Thymus (tissue), 11 donors: ENCODE data around the gene SSB. TPM values are rescaled to one million over a fixed set of nuclear protein-coding genes. Genes with fewer than 3 reads are reported as not detected.
"Not testable (repeated sequence)": the region's sequence is repeated elsewhere in the genome, so short reads cannot be mapped to it uniquely, and the experiment has no call there.

Source experiments
- DNase-seq, 9 donors: peaks; one replicate each; pipeline ENCODE4 v3.0.0-alpha.2; 2013; ENCODE audit warnings: low spot score in 9 of 9, low read depth in 6 of 9, missing footprints in 1 of 9
- H3K27ac ChIP-seq, 2 donors: one replicate each; pipeline ENCODE4 v1.5.1; 2013; ENCODE audit warnings: control low read depth in 1 of 2, low read depth in 1 of 2, low read length in 1 of 2, mild to moderate bottlenecking in 1 of 2, moderate library complexity in 1 of 2
- H3K27me3 ChIP-seq, 2 donors: one replicate each; pipeline ENCODE4 v1.5.1; 2013; ENCODE audit warnings: low read length in 1 of 2; ENCODE audit not compliant: control insufficient read depth in 2 of 2, insufficient read depth in 1 of 2
- H3K36me3 ChIP-seq, 2 donors: one replicate each; pipeline ENCODE4 v1.5.1; 2013; ENCODE audit warnings: low read length in 1 of 2, mild to moderate bottlenecking in 1 of 2, moderate library complexity in 1 of 2; ENCODE audit not compliant: control insufficient read depth in 2 of 2, insufficient read depth in 2 of 2
- H3K4me1 ChIP-seq, 2 donors: one replicate each; pipeline ENCODE4 v1.5.1; 2013; ENCODE audit warnings: low read length in 2 of 2; ENCODE audit not compliant: control insufficient read depth in 2 of 2, insufficient read depth in 2 of 2
- H3K4me3 ChIP-seq, 2 donors: one replicate each; pipeline ENCODE4 v1.5.1; 2013; ENCODE audit warnings: low read length in 2 of 2, control low read depth in 1 of 2, mild to moderate bottlenecking in 1 of 2
- H3K9me3 ChIP-seq, 2 donors: one replicate each; pipeline ENCODE4 v1.5.1; 2013; ENCODE audit warnings: low read length in 1 of 2, mild to moderate bottlenecking in 1 of 2; ENCODE audit not compliant: control insufficient read depth in 2 of 2, insufficient read depth in 1 of 2
- WGBS: extraction: QIAGEN DNeasy Blood & Tissue Kit; methylation state at CpG from one replicate; pipeline ENCODE4 v1.1.7; 2013; 5-methylcytosine and 5-hydroxymethylcytosine counted together
- polyA plus RNA-seq: library from polyadenylated mRNA; stranded (reverse); fragments of 200-250 nt; gene quantifications from one replicate; pipeline ENCODE4 v1.2.3, GENCODE V29; 2013
- total RNA-seq: library from RNA; stranded (reverse); fragments of 120-200 nt; gene quantifications from one replicate; pipeline ENCODE4 v1.2.4, GENCODE V29; 2013
- donor health status: healthy.

Gene SSB
- total and polyA plus RNA-seq, 2 donors, result 98.1 to 136 TPM

DNA sequence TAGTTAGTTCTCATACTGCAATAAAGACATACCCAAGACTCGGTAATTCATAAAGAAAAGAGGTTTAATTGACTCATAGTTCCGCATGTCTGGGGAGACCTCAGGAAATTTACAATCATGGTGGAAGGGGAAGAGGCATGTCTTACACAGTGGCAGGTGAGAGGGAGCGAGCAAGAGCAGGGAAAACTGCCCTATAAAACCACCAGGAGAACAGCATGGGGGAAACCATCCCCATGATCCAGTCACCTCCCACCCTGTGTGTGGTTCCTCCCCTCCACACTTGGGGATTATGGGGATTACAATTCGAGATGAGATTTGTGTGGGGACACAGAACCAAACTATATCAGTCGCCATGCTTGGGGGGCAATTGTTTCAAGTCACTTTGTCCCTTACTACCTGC, 1.1 kb upstream of the SSB start:
- WGBS, result 95% methylated on average over 5 of the region's 5 CpGs
- peaks cover 0 to 5% of the 10 kb centered on the region in 2 donors for H3K4me1 ChIP-seq
- no peak for DNase-seq
- H3K36me3 ChIP-seq, result peaks cover 6 to 7% of the 10 kb centered on the region in 2 donors
- H3K4me3 ChIP-seq, result no peak overlapping the region
- no peaks in the 10 kb centered on the region for H3K27me3 ChIP-seq
- no peak overlapping the region for H3K27ac ChIP-seq
- H3K9me3 ChIP-seq, result no peaks in the 10 kb centered on the region

DNA sequence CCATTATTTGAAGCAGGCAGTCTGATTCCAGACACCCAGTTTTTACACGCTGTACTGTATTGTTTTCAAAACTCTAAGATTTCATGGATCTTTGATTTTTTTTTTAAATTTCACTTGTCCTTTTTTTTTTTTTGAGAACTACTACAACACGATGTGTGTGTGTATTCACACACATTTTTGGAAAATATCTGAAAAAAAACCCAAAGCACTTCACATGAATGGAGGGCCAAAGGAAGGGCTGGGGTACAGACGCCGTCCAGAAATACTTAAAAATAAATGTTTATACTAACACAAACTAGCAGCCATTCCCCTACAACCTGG, 314 bp upstream of the SSB start:
- Histone ChIP-seq H3K9me3 (no peaks in the 10 kb centered on the region), H3K4me1 (peaks cover 0 to 5% of the 10 kb centered on the region in 2 donors), H3K27ac (peak overlapping the region; percentile 79 to 85), H3K36me3 (peaks cover 6 to 8% of the 10 kb centered on the region in 2 donors), H3K27me3 (no peaks in the 10 kb centered on the region), H3K4me3 (peak overlapping the region; percentile 60 to 82)
- DNase-seq, result no peak
- 17% methylated on average over 4 of the region's 4 CpGs for WGBS

DNA sequence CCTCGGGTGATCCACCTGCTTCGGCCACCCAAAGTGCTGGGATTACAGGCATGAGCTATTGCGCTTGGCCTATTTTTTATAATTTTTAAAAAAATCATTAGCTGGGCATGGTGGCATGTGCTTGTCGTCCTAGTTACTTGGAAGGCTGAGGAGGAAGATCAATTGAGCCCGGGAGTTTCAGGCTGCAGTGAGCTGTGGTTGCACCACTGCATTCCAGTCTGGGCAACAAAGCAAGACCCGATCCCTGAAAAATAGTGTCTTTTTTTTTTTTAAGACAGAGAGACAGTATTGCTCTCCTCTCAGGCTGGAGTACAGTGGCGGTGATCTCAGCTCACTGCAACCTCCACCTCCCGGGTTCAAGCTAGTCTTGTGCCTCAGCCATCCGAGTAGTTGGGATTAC, 4.8 kb downstream of the SSB start:
- Histone ChIP-seq H3K4me1 (peaks cover 0 to 5% of the 10 kb centered on the region in 2 donors), H3K36me3 (peaks cover 19 to 53% of the 10 kb centered on the region in 2 donors), H3K4me3 (no peak overlapping the region), H3K27me3 (no peaks in the 10 kb centered on the region), H3K9me3 (no peaks in the 10 kb centered on the region), H3K27ac (no peak overlapping the region)
- no peak for DNase-seq
- 97% methylated on average over 9 of the region's 9 CpGs for WGBS

DNA sequence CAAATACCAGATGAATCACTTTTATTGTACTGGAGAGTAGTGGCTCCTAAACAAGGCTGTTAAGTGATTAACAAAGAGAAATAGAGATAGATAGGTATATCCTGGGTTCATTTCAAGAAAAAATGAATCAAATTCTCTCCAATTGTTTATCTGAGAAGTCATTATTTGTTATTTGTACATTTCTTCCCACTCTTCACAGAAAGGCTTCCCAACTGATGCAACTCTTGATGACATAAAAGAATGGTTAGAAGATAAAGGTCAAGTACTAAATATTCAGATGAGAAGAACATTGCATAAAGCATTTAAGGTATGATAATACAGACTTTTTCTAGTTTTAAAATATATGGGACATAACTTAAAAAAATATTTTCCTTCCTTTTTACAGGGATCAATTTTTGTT, 7.9 kb downstream of the SSB start:
- Histone ChIP-seq H3K36me3 (peaks cover 21 to 78% of the 10 kb centered on the region in 2 donors), H3K4me1 (no peaks in the 10 kb centered on the region), H3K27me3 (no peaks in the 10 kb centered on the region), H3K4me3 (no peak overlapping the region), H3K9me3 (no peaks in the 10 kb centered on the region), H3K27ac (no peak overlapping the region)
- DNase-seq, result no peak

DNA sequence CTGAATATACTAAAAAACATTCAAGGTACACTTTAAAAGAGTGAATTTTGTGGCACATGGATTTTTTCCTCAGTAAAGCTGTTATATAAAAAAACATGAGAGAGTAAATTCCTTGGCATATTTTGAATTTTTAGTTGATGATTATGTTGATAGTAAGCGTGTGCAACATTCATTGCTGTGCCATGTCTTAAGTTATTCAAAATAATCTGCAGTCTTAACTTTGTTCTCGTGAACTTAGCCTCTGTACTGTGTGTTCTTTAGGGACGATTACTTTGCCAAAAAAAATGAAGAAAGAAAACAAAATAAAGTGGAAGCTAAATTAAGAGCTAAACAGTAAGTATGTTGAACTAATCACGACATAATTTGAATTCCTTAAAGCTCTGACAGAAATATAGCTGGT, 9.6 kb downstream of the SSB start:
- Histone ChIP-seq H3K9me3 (no peaks in the 10 kb centered on the region), H3K27me3 (no peaks in the 10 kb centered on the region), H3K4me1 (no peaks in the 10 kb centered on the region), H3K36me3 (peaks cover 23 to 84% of the 10 kb centered on the region in 2 donors), H3K27ac (no peak overlapping the region), H3K4me3 (no peak overlapping the region)
- no peak for DNase-seq
- 97% methylated on average over 4 of the region's 4 CpGs for WGBS

DNA sequence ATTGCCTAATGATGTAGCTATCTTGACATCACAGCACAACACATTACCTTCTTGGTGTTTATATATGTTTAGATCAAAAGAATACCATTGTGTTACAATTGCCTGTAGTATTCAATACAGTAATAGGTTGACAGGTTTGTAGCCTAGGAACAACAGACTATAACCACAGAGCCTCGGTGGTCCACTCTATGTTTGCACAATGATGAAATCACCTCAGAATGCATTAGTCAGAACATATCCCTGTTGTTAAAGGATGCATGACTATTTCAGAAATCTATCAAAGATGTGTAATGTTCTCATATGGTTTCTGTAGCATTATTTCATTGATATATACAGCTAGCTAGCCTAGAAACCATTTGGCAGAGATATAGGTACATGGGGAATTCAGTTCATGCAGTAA, 17.2 kb downstream of the SSB start:
- Histone ChIP-seq H3K9me3 (peaks cover 0 to 3% of the 10 kb centered on the region in 2 donors), H3K27me3 (no peaks in the 10 kb centered on the region), H3K27ac (no peak overlapping the region), H3K4me1 (no peaks in the 10 kb centered on the region), H3K4me3 (no peak overlapping the region), H3K36me3 (peaks cover 27 to 60% of the 10 kb centered on the region in 2 donors)
- DNase-seq, result no peak
- 92% methylated on average over 1 of the region's 1 CpG for WGBS

DNA sequence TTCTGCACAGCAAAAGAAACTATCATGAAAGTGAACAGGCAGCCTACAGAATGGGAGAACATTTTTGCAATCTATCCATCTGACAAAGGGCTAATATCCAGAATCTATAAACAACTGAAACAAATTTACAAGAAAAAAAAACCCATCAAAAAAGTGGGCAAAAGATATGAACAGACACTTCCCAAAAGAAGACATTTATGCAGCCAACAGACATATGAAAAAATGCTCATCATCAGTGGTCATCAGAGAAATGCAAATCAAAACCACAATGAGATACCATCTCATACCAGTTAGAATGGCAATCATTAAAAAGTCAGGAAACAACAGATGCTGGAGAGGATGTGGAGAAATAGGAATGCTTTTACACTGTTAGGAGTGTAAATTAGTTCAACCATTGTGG, 18.3 kb downstream of the SSB start:
- DNase-seq, H3K9me3 ChIP-seq, H3K4me3 ChIP-seq, H3K4me1 ChIP-seq, H3K27ac ChIP-seq, H3K27me3 ChIP-seq: not testable (repeated sequence)
- peaks cover 22 to 53% of the 10 kb centered on the region in 2 donors for H3K36me3 ChIP-seq

DNA sequence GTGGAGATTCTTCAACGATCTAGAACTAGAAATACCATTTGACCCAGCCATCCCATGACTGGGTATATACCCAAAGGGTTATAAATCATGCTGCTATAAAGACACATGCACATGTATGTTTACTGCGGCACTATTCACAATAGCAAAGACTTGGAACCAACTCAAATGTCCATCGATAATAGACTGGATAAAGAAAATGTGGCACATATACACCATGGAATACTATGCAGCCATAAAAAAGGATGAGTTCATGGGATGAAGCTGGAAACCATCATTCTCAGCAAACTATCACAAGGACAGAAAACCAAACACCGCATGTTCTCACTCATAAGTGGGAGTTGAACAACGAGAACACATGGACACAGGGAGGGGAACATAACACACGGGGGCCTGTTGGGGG, 18.7 kb downstream of the SSB start:
- H3K36me3 ChIP-seq, result peaks cover 19 to 49% of the 10 kb centered on the region in 2 donors
- H3K9me3 ChIP-seq, H3K4me3 ChIP-seq, DNase-seq, H3K27ac ChIP-seq, H3K27me3 ChIP-seq, H3K4me1 ChIP-seq: not testable (repeated sequence)
- WGBS, result 98% methylated on average over 6 of the region's 6 CpGs

DNA sequence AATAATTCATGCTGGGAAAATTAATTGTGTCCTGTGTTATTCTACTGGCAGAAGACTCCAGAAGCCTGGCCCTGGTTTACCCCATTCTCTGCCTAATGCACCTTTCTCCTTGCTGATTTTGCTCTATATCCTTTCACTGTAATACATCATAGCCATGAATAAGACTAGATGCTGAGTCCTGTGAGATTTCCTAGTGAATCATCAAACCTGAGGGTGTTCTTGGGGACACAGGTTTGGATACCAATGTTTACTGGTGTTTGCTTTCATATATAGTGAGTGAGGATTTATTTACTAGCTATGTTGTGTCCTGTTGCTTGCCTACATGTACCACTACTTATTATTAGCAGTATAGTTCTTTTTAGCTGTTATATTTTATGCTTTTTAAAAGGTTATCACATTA, 19.6 kb downstream of the SSB start:
- Histone ChIP-seq H3K27me3 (no peaks in the 10 kb centered on the region), H3K4me1 (peaks cover 0 to 7% of the 10 kb centered on the region in 2 donors), H3K27ac (no peak overlapping the region), H3K4me3 (no peak overlapping the region), H3K36me3 (peaks cover 16 to 43% of the 10 kb centered on the region in 2 donors), H3K9me3 (peaks cover 0 to 3% of the 10 kb centered on the region in 2 donors)
- no peak for DNase-seq

DNA sequence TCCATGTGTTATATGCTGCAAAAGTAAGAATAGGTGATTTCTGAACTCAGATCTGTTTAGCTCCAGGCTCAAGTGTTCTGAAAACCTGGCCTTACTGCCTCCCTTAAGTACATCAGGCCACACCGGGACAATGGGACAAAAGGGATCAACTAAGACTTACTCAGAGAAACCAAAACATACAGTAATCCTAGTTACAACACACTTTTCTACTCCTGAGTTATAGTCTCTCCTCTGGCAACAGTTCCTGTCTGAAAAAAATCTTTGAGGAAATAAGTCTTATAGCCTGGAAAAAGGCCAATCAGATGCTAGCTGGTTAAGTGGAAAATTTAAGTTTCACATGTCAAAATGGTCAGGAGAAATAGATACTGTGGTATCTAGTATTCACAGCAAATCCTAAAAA, 20.4 kb downstream of the SSB start:
- H3K4me1 ChIP-seq, result peaks cover 4 to 14% of the 10 kb centered on the region in 2 donors
- no peak overlapping the region for H3K27ac ChIP-seq
- no peak overlapping the region for H3K4me3 ChIP-seq
- H3K27me3 ChIP-seq, result no peaks in the 10 kb centered on the region
- H3K9me3 ChIP-seq, result peaks cover 0 to 3% of the 10 kb centered on the region in 2 donors
- 96% methylated on average over 1 of the region's 1 CpG for WGBS
- peaks cover 11 to 36% of the 10 kb centered on the region in 2 donors for H3K36me3 ChIP-seq
- DNase-seq, result no peak
